Neural cell (in vitro differentiated cells): ENCODE data around the gene ANKRD31.
"Not testable (repeated sequence)": the region's sequence is repeated elsewhere in the genome, so short reads cannot be mapped to it uniquely, and the experiment has no call there.

Source experiments
- EZH2 ChIP-seq: fragments of 200-600, 300-800 bp; shearing (Covaris generic), sonication (generic); IDR thresholded peaks from 2 replicates; pipeline ENCODE4 v1.6.1; 2014; ENCODE audit warnings: antibody characterized with exemption, low read length, borderline replicate concordance, mild to moderate bottlenecking; ENCODE audit not compliant: insufficient read depth, poor library complexity, severe bottlenecking
- POLR2AphosphoS5 ChIP-seq: IDR thresholded peaks from 2 replicates; pipeline ENCODE4 v1.6.1; 2012
- SMC3 ChIP-seq: fragments of 450-650 bp; conservative IDR thresholded peaks from 2 replicates; pipeline ENCODE4 v1.6.1; 2014; ENCODE audit warnings: antibody characterized with exemption, mild to moderate bottlenecking, moderate library complexity; ENCODE audit not compliant: poor library complexity
- TF ChIP-seq, protein P1 (sequence below): fragments of 450-650 bp; IDR thresholded peaks from 2 replicates; pipeline ENCODE4 v1.5.1; 2014; ENCODE audit warnings: antibody characterized with exemption, mild to moderate bottlenecking, moderate library complexity; ENCODE audit not compliant: poor library complexity, severe bottlenecking

DNA sequence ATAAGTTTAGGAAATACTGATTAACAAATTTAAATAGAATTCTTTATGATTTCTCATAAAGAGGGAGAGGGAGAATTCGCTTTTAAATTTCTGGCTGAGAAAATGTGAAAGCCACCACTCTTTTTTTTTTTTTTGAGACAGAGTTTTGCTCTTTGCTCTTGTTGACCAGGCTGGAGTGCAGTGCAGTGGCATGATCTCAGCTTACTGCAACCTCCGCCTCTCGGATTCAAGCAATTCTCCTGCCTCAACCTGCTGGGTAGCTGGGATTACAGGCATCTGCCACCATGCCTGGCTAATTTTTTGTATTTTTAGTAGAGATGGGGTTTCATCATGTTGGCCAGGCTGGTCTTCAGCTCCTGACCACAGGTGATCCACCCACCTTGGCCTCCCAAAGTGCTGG is 157.3 kb downstream of the ANKRD31 start:
- not testable (repeated sequence) for TF ChIP-seq EZH2, POLR2AphosphoS5, SMC3
- TF ChIP-seq, protein P1, sequence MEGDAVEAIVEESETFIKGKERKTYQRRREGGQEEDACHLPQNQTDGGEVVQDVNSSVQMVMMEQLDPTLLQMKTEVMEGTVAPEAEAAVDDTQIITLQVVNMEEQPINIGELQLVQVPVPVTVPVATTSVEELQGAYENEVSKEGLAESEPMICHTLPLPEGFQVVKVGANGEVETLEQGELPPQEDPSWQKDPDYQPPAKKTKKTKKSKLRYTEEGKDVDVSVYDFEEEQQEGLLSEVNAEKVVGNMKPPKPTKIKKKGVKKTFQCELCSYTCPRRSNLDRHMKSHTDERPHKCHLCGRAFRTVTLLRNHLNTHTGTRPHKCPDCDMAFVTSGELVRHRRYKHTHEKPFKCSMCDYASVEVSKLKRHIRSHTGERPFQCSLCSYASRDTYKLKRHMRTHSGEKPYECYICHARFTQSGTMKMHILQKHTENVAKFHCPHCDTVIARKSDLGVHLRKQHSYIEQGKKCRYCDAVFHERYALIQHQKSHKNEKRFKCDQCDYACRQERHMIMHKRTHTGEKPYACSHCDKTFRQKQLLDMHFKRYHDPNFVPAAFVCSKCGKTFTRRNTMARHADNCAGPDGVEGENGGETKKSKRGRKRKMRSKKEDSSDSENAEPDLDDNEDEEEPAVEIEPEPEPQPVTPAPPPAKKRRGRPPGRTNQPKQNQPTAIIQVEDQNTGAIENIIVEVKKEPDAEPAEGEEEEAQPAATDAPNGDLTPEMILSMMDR = not testable (repeated sequence)
